Activated CD4-positive, alpha-beta memory T cell treated with anti-CD3 and anti-CD28 coated beads for 36 hours (primary cell): ENCODE measurements around the gene SRSF3. TPM values are rescaled to one million over a fixed set of nuclear protein-coding genes. Genes with fewer than 3 reads are reported as not detected.
"Not testable (repeated sequence)": the region's sequence is repeated elsewhere in the genome, so short reads cannot be mapped to it uniquely, and the experiment has no call there.

ENCODE experiments used
- CTCF ChIA-PET: fragments of 350-600 bp; sonication (Branson Sonifier 250); formaldehyde crosslinking; loops from one replicate; lab custom pipeline; 2021; ENCODE audit warnings: antibody characterized with exemption, inconsistent platforms; lab: Charles Lee
- POLR2A ChIA-PET: fragments of 350-600 bp; sonication (Branson Sonifier 250); formaldehyde crosslinking; loops from one replicate; lab custom pipeline; 2021; ENCODE audit warnings: antibody characterized with exemption; lab: Charles Lee
- DNase-seq: peaks from one replicate; pipeline ENCODE4 v3.0.0-alpha.2; 2020
- H3K27ac Mint-ChIP-seq: one replicate; pipeline ENCODE4 v1.8.0; 2021; ENCODE audit warnings: mixed read lengths
- H3K27me3 Mint-ChIP-seq: one replicate; pipeline ENCODE4 v1.8.0; 2021; ENCODE audit warnings: mixed read lengths
- H3K36me3 Mint-ChIP-seq: one replicate; pipeline ENCODE4 v1.8.0; 2021; ENCODE audit warnings: mixed read lengths
- H3K4me1 Mint-ChIP-seq: one replicate; pipeline ENCODE4 v1.8.0; 2021; ENCODE audit warnings: low read depth, mixed read lengths
- H3K4me3 Mint-ChIP-seq: one replicate; pipeline ENCODE4 v1.8.0; 2021; ENCODE audit warnings: mild to moderate bottlenecking, mixed read lengths
- H3K9me3 Mint-ChIP-seq: one replicate; pipeline ENCODE4 v1.8.0; 2021; ENCODE audit warnings: mixed read lengths
- intact Hi-C: fragments of 100-400 bp; cut with micrococcal nuclease; formaldehyde crosslinking; loops from one replicate; pipeline ENCODE4 v1.15.1; 2023
- total RNA-seq, 2 experiments: library from RNA; stranded (reverse); gene quantifications; one replicate each; pipeline ENCODE4 v1.2.3, GENCODE V29; 2021

Gene SRSF3
- total RNA-seq, 2 experiments from 2014 or later, result 390 to 392 TPM

DNA sequence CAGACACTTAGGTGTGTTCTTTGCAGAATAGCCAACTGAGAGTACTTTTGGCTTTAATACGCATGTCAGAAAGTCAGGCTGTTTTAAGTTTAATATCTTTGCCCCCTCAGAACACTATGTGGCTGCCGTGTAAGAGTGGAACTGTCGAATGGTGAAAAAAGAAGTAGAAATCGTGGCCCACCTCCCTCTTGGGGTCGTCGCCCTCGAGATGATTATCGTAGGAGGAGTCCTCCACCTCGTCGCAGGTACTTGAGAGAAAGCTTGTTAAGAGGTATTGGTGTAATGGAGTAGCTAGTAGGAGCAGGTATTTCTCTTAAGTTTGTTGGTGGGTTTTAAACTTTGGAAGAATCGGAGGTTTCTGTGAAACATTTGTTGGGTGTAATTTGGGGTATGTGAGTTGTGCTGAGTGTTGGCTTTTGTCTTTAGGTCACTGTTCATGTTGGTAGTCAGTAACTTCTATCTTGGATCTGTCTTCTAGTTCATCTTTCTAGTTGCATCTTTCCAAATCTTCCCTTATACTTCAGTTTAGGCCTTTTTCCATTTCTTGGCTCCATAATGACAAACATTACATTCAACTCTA, 4.7 kb downstream of the SRSF3 start:
- no peaks in the 10 kb centered on the region for H3K9me3 Mint-ChIP-seq
- H3K36me3 Mint-ChIP-seq, result peaks cover 95% of the 10 kb centered on the region
- H3K4me3 Mint-ChIP-seq, result peak overlapping the region; percentile 96
- no peak for DNase-seq
- POLR2A ChIA-PET, result interaction anchor here (1.3 to 8.1 kb wide), 6 partner anchors 10 to 157 kb away, joined by 3 to 73 read pairs (median 5); no protein-coding TSS in a partner anchor
- H3K27ac Mint-ChIP-seq, result peak overlapping the region; percentile 81
- intact Hi-C loops, result loop anchor here (10.0 kb wide), 2 partner anchors 386 to 576 kb away; partner anchors contain the start of genes MTCH1 and PIM1
- peaks cover 2% of the 10 kb centered on the region for H3K27me3 Mint-ChIP-seq
- H3K4me1 Mint-ChIP-seq, result peaks cover 56% of the 10 kb centered on the region
- CTCF ChIA-PET, result interaction anchor here (1.3 to 2.8 kb wide), 4 partner anchors 16 to 176 kb away, joined by 3 to 12 read pairs (median 6); no protein-coding TSS in a partner anchor

DNA sequence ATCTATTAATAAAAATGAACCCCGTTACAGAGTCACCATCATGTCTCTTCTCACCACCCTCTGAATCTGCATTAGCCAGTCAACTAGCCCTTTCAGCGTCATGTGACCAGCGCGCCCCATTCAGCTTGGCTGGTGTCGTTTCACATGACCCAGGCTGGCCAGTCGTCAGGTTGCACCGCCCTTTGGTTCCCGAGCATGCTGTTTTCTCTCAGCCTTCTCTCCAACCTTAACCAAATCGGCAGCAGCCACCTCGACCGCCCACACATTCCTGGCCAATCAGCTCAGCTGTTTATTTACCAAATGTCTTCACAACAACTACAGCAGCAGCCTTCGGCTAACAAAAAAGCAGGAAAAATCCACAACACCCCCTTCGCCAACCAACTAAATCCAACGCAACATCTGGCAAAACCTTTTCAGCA, 5.6 kb downstream of the SRSF3 start:
- Mint-ChIP-seq H3K36me3 (peaks cover 97% of the 10 kb centered on the region), H3K27me3 (no peaks in the 10 kb centered on the region), H3K4me3 (peak overlapping the region; percentile 96), H3K27ac (peak overlapping the region; percentile 77), H3K9me3 (no peaks in the 10 kb centered on the region), H3K4me1 (peaks cover 64% of the 10 kb centered on the region)
- intact Hi-C loops, result loop anchor here (10.0 kb wide), 2 partner anchors 385 to 575 kb away; partner anchors contain the start of genes MTCH1 and PIM1
- ChIA-PET CTCF (interaction anchor here (2.8 kb wide), 1 partner anchor 15 kb away, joined by 12 read pairs; no protein-coding TSS in a partner anchor), POLR2A (interaction anchor here (1.0 to 8.1 kb wide), 4 partner anchors 9 to 158 kb away, joined by 3 to 73 read pairs (median 4); no protein-coding TSS in a partner anchor)
- DNase-seq, result peak; percentile 88

DNA sequence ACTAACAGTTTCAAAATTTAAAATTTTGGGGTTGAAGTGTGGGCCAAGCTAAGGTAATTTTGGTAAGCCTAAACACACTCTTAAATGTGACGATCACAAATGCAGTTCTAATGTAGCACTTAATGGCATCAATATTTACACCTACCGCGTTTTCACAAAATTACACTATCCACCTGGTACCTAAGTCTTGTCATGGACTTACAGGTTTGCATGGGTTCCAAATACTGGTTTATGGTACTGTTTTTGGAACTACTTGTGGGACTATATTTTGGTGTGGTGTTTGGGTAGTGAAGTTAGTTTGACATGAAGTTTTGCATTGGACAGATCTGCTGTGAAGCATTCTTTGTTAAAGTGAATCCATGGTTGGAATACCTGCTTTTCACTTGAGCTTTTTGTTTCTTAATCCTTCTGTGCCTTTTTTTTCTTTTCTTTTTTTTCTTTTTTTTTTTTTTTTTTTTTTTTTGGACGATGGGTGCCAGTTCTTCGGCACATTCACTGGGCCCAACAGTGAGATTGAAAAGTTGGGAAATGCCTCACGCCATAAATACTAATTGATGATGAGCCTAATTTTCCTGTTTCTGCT, 6.5 kb downstream of the SRSF3 start:
- Mint-ChIP-seq H3K4me1 (peaks cover 71% of the 10 kb centered on the region), H3K4me3 (peak overlapping the region; percentile 40), H3K36me3 (peaks cover 97% of the 10 kb centered on the region), H3K9me3 (no peaks in the 10 kb centered on the region), H3K27me3 (no peaks in the 10 kb centered on the region), H3K27ac (peak overlapping the region; percentile 49)
- intact Hi-C loops, result no loop called here
- ChIA-PET POLR2A (interaction anchor here (1.0 to 8.1 kb wide), 5 partner anchors 8 to 159 kb away, joined by 3 to 73 read pairs (median 3); no protein-coding TSS in a partner anchor), CTCF (interaction anchor here (0.7 to 2.8 kb wide), 3 partner anchors 14 to 56 kb away, joined by 3 to 12 read pairs (median 4); no protein-coding TSS in a partner anchor)
- no peak for DNase-seq

DNA sequence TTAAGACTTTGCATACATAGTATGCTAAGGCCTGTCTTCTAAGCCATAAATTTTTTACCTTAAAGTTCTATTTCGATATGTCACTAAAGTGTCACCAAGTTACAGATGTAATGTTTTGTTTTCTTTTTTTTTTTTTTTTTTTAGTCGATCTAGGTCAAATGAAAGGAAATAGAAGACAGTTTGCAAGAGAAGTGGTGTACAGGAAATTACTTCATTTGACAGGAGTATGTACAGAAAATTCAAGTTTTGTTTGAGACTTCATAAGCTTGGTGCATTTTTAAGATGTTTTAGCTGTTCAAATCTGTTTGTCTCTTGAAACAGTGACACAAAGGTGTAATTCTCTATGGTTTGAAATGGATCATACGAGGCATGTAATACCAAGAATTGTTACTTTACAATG, 7.7 kb downstream of the SRSF3 start:
- peaks cover 94% of the 10 kb centered on the region for H3K36me3 Mint-ChIP-seq
- peak overlapping the region; percentile 35 for H3K4me3 Mint-ChIP-seq
- intact Hi-C loops, CTCF ChIA-PET, DNase-seq, H3K9me3 Mint-ChIP-seq, H3K27me3 Mint-ChIP-seq: not testable (repeated sequence)
- peaks cover 73% of the 10 kb centered on the region for H3K4me1 Mint-ChIP-seq
- peak overlapping the region; percentile 76 for H3K27ac Mint-ChIP-seq
- POLR2A ChIA-PET, result interaction anchor here (1.5 to 2.3 kb wide), 2 partner anchors 55 to 58 kb away, joined by 3 to 7 read pairs; no protein-coding TSS in a partner anchor

DNA sequence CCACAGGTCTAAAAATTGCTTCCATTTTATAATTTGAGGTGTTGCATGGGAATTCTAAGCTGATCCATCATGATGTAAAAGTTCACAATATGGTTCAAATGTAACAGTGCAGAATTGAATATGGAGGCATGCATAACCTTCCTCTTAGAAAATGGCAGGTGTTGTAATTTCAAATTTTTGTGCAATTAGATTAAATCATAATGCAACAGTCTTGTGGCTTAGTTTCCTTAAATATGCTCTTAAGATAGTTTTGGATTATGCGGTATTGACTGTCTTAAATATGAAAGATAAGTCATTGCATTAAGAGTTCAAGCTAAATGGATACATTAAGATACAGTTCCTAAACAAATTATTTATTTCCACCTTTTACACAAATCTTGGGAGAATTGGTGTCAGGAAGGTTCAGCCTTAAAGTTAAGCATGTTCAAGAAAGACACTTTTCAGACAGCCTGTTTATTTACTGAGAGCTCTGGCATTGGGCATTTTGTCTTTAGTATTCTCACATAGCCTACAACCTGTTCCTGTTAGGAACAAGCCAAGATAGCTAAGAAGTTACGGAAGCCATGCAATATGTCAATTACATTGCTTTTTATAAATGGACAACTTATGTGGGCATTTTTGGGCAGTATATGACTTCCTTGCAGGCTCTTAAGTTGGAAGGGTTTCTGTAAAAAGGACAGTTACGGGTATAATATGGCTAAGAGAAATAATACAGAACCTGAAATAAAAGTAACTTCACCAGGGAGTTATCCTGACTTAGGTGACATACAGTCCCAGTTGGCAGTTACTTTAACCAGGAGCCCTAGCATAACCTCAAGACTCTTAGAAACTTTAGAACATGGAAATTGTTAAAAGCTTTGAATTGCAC, 9.3 kb downstream of the SRSF3 start:
- CTCF ChIA-PET, result no interaction called here
- Mint-ChIP-seq H3K27ac (peak overlapping the region; percentile 76), H3K9me3 (no peaks in the 10 kb centered on the region), H3K27me3 (no peaks in the 10 kb centered on the region), H3K36me3 (peaks cover 89% of the 10 kb centered on the region), H3K4me3 (peak overlapping the region; percentile 20), H3K4me1 (peaks cover 80% of the 10 kb centered on the region)
- POLR2A ChIA-PET, result interaction anchor here (1.1 to 2.3 kb wide), 3 partner anchors 8 to 60 kb away, joined by 3 to 7 read pairs (median 7); partner anchors contain the start of gene SRSF3
- DNase-seq, result no peak
- intact Hi-C loops, result no loop called here

DNA sequence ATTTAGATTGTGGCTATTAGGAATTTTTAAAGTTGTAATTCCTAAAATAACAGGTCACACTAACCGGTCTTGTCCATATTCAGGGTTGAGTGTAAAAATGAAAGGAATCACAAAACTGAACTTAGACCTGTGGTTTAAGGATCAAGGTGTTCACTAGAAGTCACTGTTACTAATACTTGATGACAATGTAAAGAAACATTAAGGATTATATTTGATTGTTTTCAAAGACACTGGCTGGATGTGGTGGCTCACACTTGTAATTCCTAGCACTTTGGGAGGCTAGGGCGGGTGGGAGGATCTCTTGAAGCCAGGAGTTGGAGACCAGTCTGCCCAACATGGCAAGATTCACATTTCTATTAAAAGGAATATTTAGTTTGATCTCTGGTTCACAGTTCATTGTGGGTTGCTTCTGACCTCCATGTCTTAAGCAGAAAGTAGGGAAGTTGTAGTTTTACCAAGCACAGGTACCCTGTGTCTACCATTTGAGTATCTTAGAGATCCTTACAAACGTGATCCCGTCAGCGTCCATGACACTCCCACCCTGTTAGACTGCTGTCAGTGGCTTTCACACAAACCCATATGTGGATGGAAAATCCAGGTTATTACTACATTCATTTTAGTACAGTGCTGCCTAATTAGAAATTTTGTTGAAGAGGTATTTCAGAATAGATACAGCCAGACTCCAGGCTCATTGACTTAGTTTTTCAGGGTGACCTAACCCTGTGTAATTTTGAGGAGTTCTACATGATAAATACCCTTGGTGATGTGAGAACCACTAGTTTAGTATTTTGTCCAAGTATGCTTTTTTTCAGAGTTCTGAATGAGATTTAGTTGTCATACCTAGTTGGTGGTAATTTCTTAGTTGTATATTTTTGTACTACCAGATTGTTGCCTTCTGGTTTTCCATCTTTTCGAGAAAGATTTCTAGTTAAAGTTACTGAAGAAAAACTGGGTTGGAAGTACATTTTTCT, 10.2 kb downstream of the SRSF3 start:
- H3K36me3 Mint-ChIP-seq, result peaks cover 89% of the 10 kb centered on the region
- H3K4me3 Mint-ChIP-seq, result no peak overlapping the region
- H3K27me3 Mint-ChIP-seq, result no peaks in the 10 kb centered on the region
- H3K4me1 Mint-ChIP-seq, result peaks cover 80% of the 10 kb centered on the region
- no peaks in the 10 kb centered on the region for H3K9me3 Mint-ChIP-seq
- intact Hi-C loops, result no loop called here
- H3K27ac Mint-ChIP-seq, result peak overlapping the region; percentile 76
- ChIA-PET POLR2A (interaction anchor here (1.1 to 1.4 kb wide), 3 partner anchors 7 to 157 kb away, joined by 3 to 7 read pairs (median 3); partner anchors contain the start of gene SRSF3), CTCF (no interaction called here)
- no peak for DNase-seq

DNA sequence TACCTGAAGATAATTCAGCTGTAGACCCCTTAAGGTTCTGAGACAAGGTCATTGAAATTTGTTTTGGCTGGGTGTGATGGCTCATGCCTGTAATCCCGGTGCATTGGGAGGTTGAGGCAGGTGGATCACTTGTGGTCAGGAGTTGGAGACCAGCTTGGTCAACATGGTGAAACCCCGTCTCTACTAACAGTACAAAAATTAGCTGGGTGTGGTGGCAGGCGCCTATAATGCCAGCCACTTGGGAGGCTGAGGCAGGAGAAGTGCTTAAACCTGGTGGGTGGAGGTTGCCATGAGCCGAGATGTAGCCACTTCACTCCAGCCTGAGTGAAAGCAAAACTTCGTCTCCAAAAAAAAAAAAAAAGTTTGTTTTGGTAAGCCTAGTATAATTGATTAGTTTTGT, 11.0 kb downstream of the SRSF3 start:
- CTCF ChIA-PET, result no interaction called here
- Mint-ChIP-seq H3K27ac (peak overlapping the region; percentile 76), H3K9me3 (no peaks in the 10 kb centered on the region), H3K27me3 (no peaks in the 10 kb centered on the region), H3K4me3 (no peak overlapping the region), H3K4me1 (peaks cover 77% of the 10 kb centered on the region), H3K36me3 (peaks cover 89% of the 10 kb centered on the region)
- DNase-seq, result no peak
- intact Hi-C loops, result no loop called here
- POLR2A ChIA-PET, result interaction anchor here (0.5 to 1.1 kb wide), 2 partner anchors 56 to 157 kb away, joined by 3 to 4 read pairs; no protein-coding TSS in a partner anchor

DNA sequence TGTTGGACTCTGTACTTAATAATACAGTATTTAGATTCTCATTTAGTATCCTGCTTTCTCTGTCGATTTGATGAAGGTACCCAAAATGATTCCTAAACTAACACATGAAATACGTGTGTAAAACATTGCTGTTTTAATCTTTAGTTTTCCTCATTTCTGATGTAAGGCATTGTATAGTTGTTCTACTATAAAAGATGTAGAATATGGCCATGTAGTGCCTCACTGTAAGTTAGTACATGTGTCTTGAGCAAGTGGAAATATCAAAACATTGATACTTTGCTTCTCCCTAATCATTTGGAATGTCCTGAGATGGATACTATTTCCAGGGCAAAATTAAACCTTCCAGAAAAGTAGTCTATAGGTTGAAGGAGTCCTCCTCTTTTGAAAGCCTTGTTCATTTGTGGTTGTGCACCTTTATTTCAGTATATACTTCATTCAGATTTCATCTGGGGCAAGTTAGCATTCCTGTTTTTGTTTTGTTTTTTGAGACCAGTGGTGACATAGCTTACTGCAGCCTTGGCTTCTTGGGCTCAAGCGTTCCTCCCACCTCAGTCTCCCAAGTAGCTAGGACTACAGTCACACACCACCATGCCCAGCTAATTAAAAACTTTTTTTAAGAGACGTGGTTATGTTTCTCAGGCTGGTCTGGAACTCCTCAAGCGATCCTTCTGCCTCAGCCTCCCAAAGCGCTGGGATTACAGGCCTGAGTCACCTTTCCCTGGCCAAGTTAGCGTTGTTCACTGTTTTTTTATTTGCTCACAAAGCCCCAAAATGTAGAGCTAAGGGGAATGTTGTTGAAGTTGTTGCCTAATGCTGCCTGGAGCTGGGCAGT, 11.6 kb downstream of the SRSF3 start:
- peak overlapping the region; percentile 2 for H3K4me3 Mint-ChIP-seq
- POLR2A ChIA-PET, result interaction anchor here (0.5 to 6.3 kb wide), 4 partner anchors 9 to 156 kb away, joined by 3 to 73 read pairs (median 4); partner anchors contain the start of gene SRSF3
- CTCF ChIA-PET, result interaction anchor here (1.8 kb wide), 1 partner anchor 10 kb away, joined by 12 read pairs; no protein-coding TSS in a partner anchor
- peaks cover 87% of the 10 kb centered on the region for H3K36me3 Mint-ChIP-seq
- H3K27ac Mint-ChIP-seq, result peak overlapping the region; percentile 65
- intact Hi-C loops, result no loop called here
- no peaks in the 10 kb centered on the region for H3K27me3 Mint-ChIP-seq
- DNase-seq, result no peak
- H3K9me3 Mint-ChIP-seq, result no peaks in the 10 kb centered on the region
- peaks cover 74% of the 10 kb centered on the region for H3K4me1 Mint-ChIP-seq

DNA sequence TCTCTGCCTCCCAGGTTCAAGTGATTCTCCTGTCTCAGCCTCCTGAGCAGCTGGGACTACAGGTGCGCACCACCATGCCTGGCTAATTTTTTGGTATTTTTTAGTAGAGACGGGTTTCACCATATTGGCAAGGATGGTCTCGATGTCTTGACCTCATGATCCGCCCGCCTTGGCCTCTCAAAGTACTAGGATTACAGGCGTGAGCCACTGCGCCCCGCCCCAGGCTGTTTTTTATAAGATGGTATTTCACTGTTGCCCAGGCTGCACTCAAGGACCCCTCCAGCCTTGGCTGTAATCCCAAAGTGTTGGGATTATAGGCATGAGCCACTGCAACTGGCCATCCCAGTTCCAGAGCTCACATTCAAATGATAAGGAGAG, 13.1 kb downstream of the SRSF3 start:
- Mint-ChIP-seq H3K4me1 (peaks cover 66% of the 10 kb centered on the region), H3K27ac (peak overlapping the region; percentile 73), H3K36me3 (peaks cover 83% of the 10 kb centered on the region)
- DNase-seq, H3K9me3 Mint-ChIP-seq, intact Hi-C loops, H3K27me3 Mint-ChIP-seq, H3K4me3 Mint-ChIP-seq: not testable (repeated sequence)
- ChIA-PET POLR2A (interaction anchor here (0.6 to 6.3 kb wide), 3 partner anchors 10 to 162 kb away, joined by 3 to 73 read pairs (median 5); partner anchors contain the start of gene SRSF3), CTCF (interaction anchor here (1.8 kb wide), 1 partner anchor 8 kb away, joined by 12 read pairs; no protein-coding TSS in a partner anchor)
